HCT116 (cell line): ENCODE data around the gene HACD4.

Experiments used
- CEBPB ChIP-seq: IDR thresholded peaks from 2 replicates; pipeline ENCODE4 v1.6.1; 2012; ENCODE audit warnings: low read depth
- EGR1 ChIP-seq: IDR thresholded peaks from 2 replicates; pipeline ENCODE4 v1.6.1; 2012; ENCODE audit warnings: low read depth
- ELF1 ChIP-seq: IDR thresholded peaks from 2 replicates; pipeline ENCODE4 v1.6.1; 2012; ENCODE audit warnings: low read depth, borderline replicate concordance
- EZH2 ChIP-seq: fragments of 200-600 bp; sonication (generic); IDR thresholded peaks from 2 replicates; pipeline ENCODE4 v1.6.1; 2017; ENCODE audit warnings: antibody characterized with exemption, mixed run types
- POLR2A ChIP-seq: IDR thresholded peaks from 2 replicates; pipeline ENCODE4 v1.7.0; 2011; ENCODE audit warnings: borderline replicate concordance; ENCODE audit not compliant: insufficient read depth, insufficient read length; ENCODE audit errors: extremely low read depth
- POLR2AphosphoS5 ChIP-seq: IDR thresholded peaks from 2 replicates; pipeline ENCODE4 v1.6.1; 2011; ENCODE audit warnings: mild to moderate bottlenecking, low read depth, low read length, moderate library complexity
- TF ChIP-seq, protein P1 (sequence below), 3 experiments: fragments of 200-600 bp in 1 of 3; sonication (generic) in 1 of 3; IDR thresholded peaks in 2 of 3; conservative IDR thresholded peaks in 1 of 3; 2 replicates each; pipeline ENCODE4 v1.5.1; 2012 to 2017; ENCODE audit warnings: low read depth in 2 of 3, low read length in 2 of 3, antibody characterized with exemption in 1 of 3, borderline replicate concordance in 1 of 3, control low read depth in 1 of 3, mild to moderate bottlenecking in 1 of 3, mixed read lengths in 1 of 3, mixed run types in 1 of 3, moderate library complexity in 1 of 3; ENCODE audit not compliant: insufficient read depth in 1 of 3
- TF ChIP-seq, protein P2 (sequence below): IDR thresholded peaks from 2 replicates; pipeline ENCODE4 v1.6.1; 2012; ENCODE audit warnings: low read depth

- TF ChIP-seq, protein P1, sequence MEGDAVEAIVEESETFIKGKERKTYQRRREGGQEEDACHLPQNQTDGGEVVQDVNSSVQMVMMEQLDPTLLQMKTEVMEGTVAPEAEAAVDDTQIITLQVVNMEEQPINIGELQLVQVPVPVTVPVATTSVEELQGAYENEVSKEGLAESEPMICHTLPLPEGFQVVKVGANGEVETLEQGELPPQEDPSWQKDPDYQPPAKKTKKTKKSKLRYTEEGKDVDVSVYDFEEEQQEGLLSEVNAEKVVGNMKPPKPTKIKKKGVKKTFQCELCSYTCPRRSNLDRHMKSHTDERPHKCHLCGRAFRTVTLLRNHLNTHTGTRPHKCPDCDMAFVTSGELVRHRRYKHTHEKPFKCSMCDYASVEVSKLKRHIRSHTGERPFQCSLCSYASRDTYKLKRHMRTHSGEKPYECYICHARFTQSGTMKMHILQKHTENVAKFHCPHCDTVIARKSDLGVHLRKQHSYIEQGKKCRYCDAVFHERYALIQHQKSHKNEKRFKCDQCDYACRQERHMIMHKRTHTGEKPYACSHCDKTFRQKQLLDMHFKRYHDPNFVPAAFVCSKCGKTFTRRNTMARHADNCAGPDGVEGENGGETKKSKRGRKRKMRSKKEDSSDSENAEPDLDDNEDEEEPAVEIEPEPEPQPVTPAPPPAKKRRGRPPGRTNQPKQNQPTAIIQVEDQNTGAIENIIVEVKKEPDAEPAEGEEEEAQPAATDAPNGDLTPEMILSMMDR (IDR thresholded peaks at IDR 0.05 in 2 of 3, conservative IDR thresholded peaks at IDR 0.05 in 1 of 3; ENCODE audit: borderline replicate concordance in 1 of 3, insufficient read depth in 1 of 3, low read depth in 2 of 3, low read length in 2 of 3): no peak
- TF ChIP-seq, protein P2, sequence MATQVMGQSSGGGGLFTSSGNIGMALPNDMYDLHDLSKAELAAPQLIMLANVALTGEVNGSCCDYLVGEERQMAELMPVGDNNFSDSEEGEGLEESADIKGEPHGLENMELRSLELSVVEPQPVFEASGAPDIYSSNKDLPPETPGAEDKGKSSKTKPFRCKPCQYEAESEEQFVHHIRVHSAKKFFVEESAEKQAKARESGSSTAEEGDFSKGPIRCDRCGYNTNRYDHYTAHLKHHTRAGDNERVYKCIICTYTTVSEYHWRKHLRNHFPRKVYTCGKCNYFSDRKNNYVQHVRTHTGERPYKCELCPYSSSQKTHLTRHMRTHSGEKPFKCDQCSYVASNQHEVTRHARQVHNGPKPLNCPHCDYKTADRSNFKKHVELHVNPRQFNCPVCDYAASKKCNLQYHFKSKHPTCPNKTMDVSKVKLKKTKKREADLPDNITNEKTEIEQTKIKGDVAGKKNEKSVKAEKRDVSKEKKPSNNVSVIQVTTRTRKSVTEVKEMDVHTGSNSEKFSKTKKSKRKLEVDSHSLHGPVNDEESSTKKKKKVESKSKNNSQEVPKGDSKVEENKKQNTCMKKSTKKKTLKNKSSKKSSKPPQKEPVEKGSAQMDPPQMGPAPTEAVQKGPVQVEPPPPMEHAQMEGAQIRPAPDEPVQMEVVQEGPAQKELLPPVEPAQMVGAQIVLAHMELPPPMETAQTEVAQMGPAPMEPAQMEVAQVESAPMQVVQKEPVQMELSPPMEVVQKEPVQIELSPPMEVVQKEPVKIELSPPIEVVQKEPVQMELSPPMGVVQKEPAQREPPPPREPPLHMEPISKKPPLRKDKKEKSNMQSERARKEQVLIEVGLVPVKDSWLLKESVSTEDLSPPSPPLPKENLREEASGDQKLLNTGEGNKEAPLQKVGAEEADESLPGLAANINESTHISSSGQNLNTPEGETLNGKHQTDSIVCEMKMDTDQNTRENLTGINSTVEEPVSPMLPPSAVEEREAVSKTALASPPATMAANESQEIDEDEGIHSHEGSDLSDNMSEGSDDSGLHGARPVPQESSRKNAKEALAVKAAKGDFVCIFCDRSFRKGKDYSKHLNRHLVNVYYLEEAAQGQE: no peak
- TF ChIP-seq EGR1 (no peak), EZH2 (no peak), POLR2A (no peak), POLR2AphosphoS5 (no peak), ELF1 (no peak), CEBPB (no peak)
Measured at GRCh38 chr9:20988061-20988460, 43.4 kb downstream of the HACD4 start.
